HL-60 (cell line): Measurements from ENCODE around the gene ALK.

Experiments used
- DNase-seq, 2 experiments: peaks; one replicate each; pipeline ENCODE4 v3.0.0-alpha.2; 2010 to 2020; ENCODE audit warnings: low read depth in 1 of 2, low spot score in 1 of 2
- H3K27ac ChIP-seq: fragments of 250-450 bp; sonication (Bioruptor Pico); replicated peaks from 2 replicates; pipeline ENCODE4 v1.5.1; 2020; ENCODE audit warnings: mild to moderate bottlenecking, moderate library complexity
- H3K27me3 ChIP-seq: fragments of 250-450 bp; sonication (Bioruptor Pico); 2 replicates; pipeline ENCODE4 v1.5.1; 2021; ENCODE audit warnings: mild to moderate bottlenecking, moderate library complexity; ENCODE audit not compliant: insufficient read depth, poor library complexity, severe bottlenecking
- H3K4me3 ChIP-seq: replicated peaks from 2 replicates; pipeline ENCODE4 v1.5.1; 2011; ENCODE audit warnings: mild to moderate bottlenecking, control low read depth, low read length; ENCODE audit not compliant: insufficient read depth
- CTCF ChIP-seq: IDR thresholded peaks from one replicate; pipeline ENCODE4 v1.5.1; 2011; ENCODE audit warnings: low read length, control low read depth, inconsistent platforms; ENCODE audit not compliant: insufficient read depth
- GABPA ChIP-seq: IDR thresholded peaks from 2 replicates; pipeline ENCODE4 v1.6.1; 2012; ENCODE audit warnings: low read depth
- POLR2AphosphoS5 ChIP-seq: IDR thresholded peaks from 2 replicates; pipeline ENCODE4 v1.6.1; 2012; ENCODE audit warnings: low read depth
- REST ChIP-seq: IDR thresholded peaks from 2 replicates; pipeline ENCODE4 v1.6.1; 2012; ENCODE audit warnings: low read depth; ENCODE audit not compliant: insufficient replicate concordance
- SPI1 ChIP-seq: IDR thresholded peaks from 2 replicates; pipeline ENCODE4 v1.6.1; 2012; ENCODE audit warnings: low read depth, mild to moderate bottlenecking, borderline replicate concordance

Gene ALK

GRCh38 chr2:29492701-29493100 lies 428.7 kb downstream of the ALK start:
- Histone ChIP-seq H3K27me3 (no peaks in the 10 kb centered on the region), H3K27ac (no peak overlapping the region), H3K4me3 (no peak overlapping the region)
- DNase-seq: no peak
- TF ChIP-seq CTCF: no peak
- TF ChIP-seq REST: no peak

GRCh38 chr2:29490045-29490444 lies 431.3 kb downstream of the ALK start:
- TF ChIP-seq SPI1: no peak
- no peak for TF ChIP-seq GABPA
- TF ChIP-seq REST: no peak
- no peak for TF ChIP-seq CTCF
- TF ChIP-seq POLR2AphosphoS5: no peak
- Histone ChIP-seq H3K27ac (no peak overlapping the region), H3K27me3 (peaks cover 2% of the 10 kb centered on the region), H3K4me3 (no peak overlapping the region)
- DNase-seq: no peak

GRCh38 chr2:29489568-29489967 lies 431.8 kb downstream of the ALK start:
- peaks cover 2% of the 10 kb centered on the region for H3K27me3 ChIP-seq
- no peak overlapping the region for H3K4me3 ChIP-seq
- H3K27ac ChIP-seq: no peak overlapping the region
- TF ChIP-seq SPI1 (no peak), REST (peak; percentile 20)
- DNase-seq: no peak

- Histone ChIP-seq H3K27me3 (peaks cover 2% of the 10 kb centered on the region), H3K27ac (no peak overlapping the region), H3K4me3 (no peak overlapping the region)
- TF ChIP-seq SPI1 (no peak), CTCF (no peak), GABPA (no peak), REST (no peak), POLR2AphosphoS5 (no peak)
- DNase-seq: no peak
Measured at GRCh38 chr2:29487967-29488555, 433.3 kb downstream of the ALK start.
